Mesenchymal stem cell (in vitro differentiated cells and primary cell): ENCODE data around the gene NAGS.

Experiments used
- DNase-seq: peaks from one replicate; pipeline ENCODE4 v3.0.0-alpha.2; 2013
- H2AFZ ChIP-seq: one replicate; pipeline ENCODE4 v1.6.1; 2013; ENCODE audit warnings: low read depth, mild to moderate bottlenecking, control low read depth, inconsistent platforms, low read length, moderate library complexity
- H2AK5ac ChIP-seq: 2 replicates; pipeline ENCODE4 v1.6.1; 2013; ENCODE audit warnings: low read length, moderate library complexity, mild to moderate bottlenecking, inconsistent platforms; ENCODE audit not compliant: severe bottlenecking
- H2BK120ac ChIP-seq: one replicate; pipeline ENCODE4 v1.6.1; 2013; ENCODE audit warnings: low read depth, mild to moderate bottlenecking, inconsistent platforms, low read length, moderate library complexity
- H2BK12ac ChIP-seq, 2 experiments: one replicate each; pipeline ENCODE4 v1.6.1; 2013; ENCODE audit warnings: inconsistent platforms in 2 of 2, low read length in 2 of 2, mild to moderate bottlenecking in 2 of 2, moderate library complexity in 2 of 2, control low read depth in 1 of 2
- H2BK15ac ChIP-seq: one replicate; pipeline ENCODE4 v1.6.1; 2013; ENCODE audit warnings: mild to moderate bottlenecking, low read depth, inconsistent platforms; ENCODE audit not compliant: poor library complexity, severe bottlenecking
- H2BK5ac ChIP-seq: 2 replicates; pipeline ENCODE4 v1.6.1; 2013; ENCODE audit warnings: low read depth, mild to moderate bottlenecking, low read length, control low read depth, inconsistent platforms; ENCODE audit not compliant: poor library complexity, severe bottlenecking
- H3K14ac ChIP-seq, 2 experiments: one replicate each; pipeline ENCODE4 v1.6.1; 2013; ENCODE audit warnings: inconsistent platforms in 2 of 2, low read length in 2 of 2, control low read depth in 1 of 2, mild to moderate bottlenecking in 1 of 2, moderate library complexity in 1 of 2
- H3K18ac ChIP-seq, 2 experiments: one replicate each; pipeline ENCODE4 v1.6.1; 2013; ENCODE audit warnings: inconsistent platforms in 2 of 2, low read length in 2 of 2, control low read depth in 1 of 2, low read depth in 1 of 2, mild to moderate bottlenecking in 1 of 2
- H3K23ac ChIP-seq, 2 experiments: one replicate each; pipeline ENCODE4 v1.6.1; 2013; ENCODE audit warnings: inconsistent platforms in 2 of 2, low read length in 2 of 2, mild to moderate bottlenecking in 2 of 2, moderate library complexity in 2 of 2, control low read depth in 1 of 2
- H3K27ac ChIP-seq: 2 replicates; pipeline ENCODE4 v1.5.1; 2013; ENCODE audit warnings: mild to moderate bottlenecking, moderate library complexity, low read length, control low read depth, inconsistent platforms; ENCODE audit not compliant: poor library complexity, severe bottlenecking
- H3K27me3 ChIP-seq, 2 experiments: 2 replicates each; pipeline versions ENCODE4 v1.6.1 to v1.7.0; 2013; ENCODE audit warnings: low read length in 2 of 2, mild to moderate bottlenecking in 2 of 2, moderate library complexity in 2 of 2, control low read depth in 1 of 2, inconsistent platforms in 1 of 2; ENCODE audit not compliant: control insufficient read depth in 1 of 2, insufficient read depth in 1 of 2
- H3K36me3 ChIP-seq, 2 experiments: 2 replicates each; pipeline versions ENCODE4 v1.6.1 to v1.7.0; 2013; ENCODE audit warnings: low read length in 2 of 2, control low read depth in 1 of 2, inconsistent platforms in 1 of 2, low read depth in 1 of 2, mild to moderate bottlenecking in 1 of 2; ENCODE audit not compliant: insufficient read depth in 2 of 2, control insufficient read depth in 1 of 2
- H3K4ac ChIP-seq, 2 experiments: one replicate each; pipeline ENCODE4 v1.6.1; 2013; ENCODE audit warnings: inconsistent platforms in 2 of 2, low read length in 2 of 2, mild to moderate bottlenecking in 2 of 2, moderate library complexity in 2 of 2, control low read depth in 1 of 2, low read depth in 1 of 2
- H3K4me1 ChIP-seq: 2 replicates; pipeline ENCODE4 v1.6.1; 2013; ENCODE audit warnings: low read depth, low read length, control low read depth; ENCODE audit not compliant: control insufficient read depth, insufficient read depth
- H3K4me2 ChIP-seq: 2 replicates; pipeline ENCODE4 v1.6.1; 2013; ENCODE audit warnings: low read length, mild to moderate bottlenecking, inconsistent platforms; ENCODE audit not compliant: poor library complexity, severe bottlenecking
- H3K4me3 ChIP-seq, 2 experiments: 2 replicates each; pipeline versions ENCODE4 v1.5.1 to v1.7.0; 2013; ENCODE audit warnings: low read length in 2 of 2, mild to moderate bottlenecking in 2 of 2, control low read depth in 1 of 2, low read depth in 1 of 2; ENCODE audit not compliant: insufficient read depth in 1 of 2
- H3K79me1 ChIP-seq: replicated peaks from 2 replicates; pipeline ENCODE4 v1.6.1; 2013; ENCODE audit warnings: mild to moderate bottlenecking, control low read depth, low read length, inconsistent platforms; ENCODE audit not compliant: poor library complexity, severe bottlenecking
- H3K9ac ChIP-seq: 2 replicates; pipeline ENCODE4 v1.7.0; 2013; ENCODE audit warnings: mild to moderate bottlenecking, low read length, moderate library complexity
- H3K9me3 ChIP-seq: 2 replicates; pipeline ENCODE4 v1.7.0; 2013; ENCODE audit warnings: mild to moderate bottlenecking, low read length; ENCODE audit not compliant: control insufficient read depth
- H4K8ac ChIP-seq: one replicate; pipeline ENCODE4 v1.6.1; 2013; ENCODE audit warnings: inconsistent platforms, mild to moderate bottlenecking, low read length, moderate library complexity
- H4K91ac ChIP-seq: one replicate; pipeline ENCODE4 v1.6.1; 2013; ENCODE audit warnings: mild to moderate bottlenecking, low read length, inconsistent platforms
- WGBS: methylation state at CpG from one replicate; pipeline ENCODE4 v1.1.7; 2013; ENCODE audit warnings: mixed read lengths; 5-methylcytosine and 5-hydroxymethylcytosine counted together

The NAGS gene

DNA sequence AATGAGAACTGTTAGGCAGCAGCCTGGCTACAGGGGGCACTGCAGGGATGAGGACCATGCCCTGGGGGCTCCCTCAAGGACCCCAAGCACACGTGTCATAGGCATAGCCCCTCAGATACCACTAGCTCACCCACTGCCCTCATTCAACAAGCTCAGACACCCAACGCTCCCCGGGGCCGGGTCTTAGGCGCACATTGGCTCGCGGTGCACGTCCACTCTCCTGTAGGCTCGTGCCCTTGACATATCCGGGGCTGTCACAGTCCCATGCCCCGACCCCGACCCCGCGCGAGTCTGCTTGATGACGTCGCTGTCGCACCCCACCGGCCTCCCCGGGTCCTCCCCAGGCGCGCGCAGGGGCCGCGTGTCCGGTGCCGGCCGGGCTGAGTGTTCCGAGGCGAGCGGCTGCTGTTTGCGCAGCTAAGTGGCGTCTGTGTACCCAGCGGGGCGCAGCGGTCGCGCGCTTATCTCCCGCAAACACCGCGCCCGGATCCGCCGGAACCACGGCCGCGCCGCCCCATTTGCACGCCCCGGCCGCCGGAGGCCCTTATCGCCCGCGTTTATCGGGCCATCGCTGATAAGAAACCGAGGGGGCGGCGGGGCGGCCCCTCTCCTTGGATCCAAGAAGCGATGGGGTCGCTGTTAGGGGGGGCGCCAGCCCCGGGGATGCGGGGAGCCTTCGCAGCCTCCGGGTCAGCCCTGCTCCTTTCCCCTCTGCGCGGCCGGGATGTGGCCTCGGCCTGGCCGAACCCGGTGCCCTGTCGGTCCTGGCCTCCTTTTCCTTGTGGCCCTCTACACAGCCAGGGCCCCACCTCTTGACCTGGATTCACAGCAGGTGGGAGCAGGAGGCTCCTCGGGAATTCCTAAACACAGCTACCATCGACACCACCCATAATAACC lies 20.7 kb upstream of the NAGS start:
- H2BK5ac ChIP-seq = no peak overlapping the region
- H3K9ac ChIP-seq = peak overlapping the region; percentile 71
- H2BK120ac ChIP-seq = no peak overlapping the region
- 1% methylated on average over 78 of the region's 78 CpGs for WGBS
- peaks cover 43 to 53% of the 10 kb centered on the region in 2 experiments for H3K27me3 ChIP-seq
- no peaks in the 10 kb centered on the region for H3K79me1 ChIP-seq
- DNase-seq = no peak
- no peak overlapping the region for H2AK5ac ChIP-seq
- H3K23ac ChIP-seq = peak overlapping the region in 1 of 2 experiments; percentile 64
- H2AFZ ChIP-seq = no peak overlapping the region
- H3K27ac ChIP-seq = no peak overlapping the region
- peak overlapping the region in 1 of 2 experiments; percentile 44 for H3K18ac ChIP-seq
- H4K91ac ChIP-seq = peak overlapping the region; percentile 29
- no peaks in the 10 kb centered on the region for H3K9me3 ChIP-seq
- H2BK12ac ChIP-seq = no peak overlapping the region
- peak overlapping the region; percentile 56 for H4K8ac ChIP-seq
- no peak overlapping the region for H3K4ac ChIP-seq
- H3K4me2 ChIP-seq = peak overlapping the region; percentile 97
- peak overlapping the region; percentile 62 to 70 for H3K4me3 ChIP-seq
- H3K14ac ChIP-seq = peak overlapping the region in 1 of 2 experiments; percentile 42
- no peaks in the 10 kb centered on the region for H3K36me3 ChIP-seq
- peaks cover 12% of the 10 kb centered on the region for H3K4me1 ChIP-seq
- H2BK15ac ChIP-seq = no peak overlapping the region

GRCh38 chr17:43984521-43984920 lies 19.9 kb upstream of the NAGS start:
- Histone ChIP-seq H2BK12ac (no peak overlapping the region), H3K14ac (no peak overlapping the region), H3K4me3 (peak overlapping the region in 1 of 2 experiments; percentile 70), H3K9me3 (no peaks in the 10 kb centered on the region), H4K91ac (no peak overlapping the region), H3K4ac (no peak overlapping the region), H2AFZ (peak overlapping the region; percentile 37), H3K9ac (peak overlapping the region; percentile 71), H3K79me1 (no peaks in the 10 kb centered on the region), H3K36me3 (no peaks in the 10 kb centered on the region), H3K27ac (no peak overlapping the region), H3K23ac (no peak overlapping the region), H3K4me1 (peaks cover 12% of the 10 kb centered on the region), H2AK5ac (no peak overlapping the region), H4K8ac (no peak overlapping the region), H2BK15ac (no peak overlapping the region), H3K27me3 (peaks cover 43 to 45% of the 10 kb centered on the region in 2 experiments), H2BK5ac (no peak overlapping the region), H2BK120ac (no peak overlapping the region), H3K18ac (no peak overlapping the region), H3K4me2 (peak overlapping the region; percentile 97)
- 40% methylated on average over 8 of the region's 8 CpGs for WGBS
- no peak for DNase-seq

DNA sequence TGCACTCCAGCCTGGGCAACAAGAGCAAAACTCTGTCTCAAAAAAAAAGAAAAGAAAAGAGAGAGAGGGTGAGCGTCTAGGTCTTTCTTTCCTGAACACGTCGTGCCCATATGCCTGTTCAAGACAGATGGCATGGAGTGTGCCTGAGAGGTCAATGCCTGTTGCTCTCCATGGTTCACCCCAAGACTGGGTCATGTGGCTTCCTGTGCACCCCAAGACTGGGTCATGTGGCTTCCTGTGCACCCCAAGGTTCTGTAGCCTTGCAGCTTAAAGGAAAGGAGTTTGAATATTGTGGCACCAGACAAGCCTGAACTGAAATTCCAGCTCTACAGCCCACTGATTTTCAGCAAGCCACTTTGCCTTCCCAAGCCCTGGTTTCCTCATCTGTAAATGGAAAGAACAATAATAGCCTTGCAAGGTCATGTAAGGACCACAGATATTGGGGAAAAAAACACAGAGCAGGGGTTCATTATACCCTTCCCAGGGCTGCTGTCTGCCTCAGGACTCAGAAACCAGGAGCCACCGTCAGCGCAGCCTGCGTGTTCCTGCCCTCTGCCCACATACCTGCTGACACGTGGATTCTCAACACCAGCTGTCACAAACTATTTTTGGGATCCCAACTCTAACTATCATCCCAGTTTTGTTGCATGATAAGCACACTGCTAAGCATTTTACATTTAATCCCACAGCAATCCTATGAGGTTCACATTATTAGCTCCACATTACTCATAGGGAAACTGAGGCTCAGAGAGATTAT lies 18.0 kb upstream of the NAGS start:
- peaks cover 38 to 43% of the 10 kb centered on the region in 2 experiments for H3K27me3 ChIP-seq
- DNase-seq = no peak
- no peak overlapping the region for H2BK15ac ChIP-seq
- no peak overlapping the region for H2BK5ac ChIP-seq
- H2AFZ ChIP-seq = no peak overlapping the region
- no peak overlapping the region for H4K91ac ChIP-seq
- no peak overlapping the region for H3K23ac ChIP-seq
- H3K79me1 ChIP-seq = no peaks in the 10 kb centered on the region
- no peak overlapping the region for H4K8ac ChIP-seq
- H3K27ac ChIP-seq = no peak overlapping the region
- no peak overlapping the region for H3K4me2 ChIP-seq
- no peak overlapping the region for H3K9ac ChIP-seq
- H3K36me3 ChIP-seq = no peaks in the 10 kb centered on the region
- WGBS = 95% methylated on average over 7 of the region's 7 CpGs
- H2AK5ac ChIP-seq = no peak overlapping the region
- no peaks in the 10 kb centered on the region for H3K9me3 ChIP-seq
- H3K4me3 ChIP-seq = no peak overlapping the region
- H3K4ac ChIP-seq = no peak overlapping the region
- H3K18ac ChIP-seq = no peak overlapping the region
- H3K14ac ChIP-seq = no peak overlapping the region
- peaks cover 12% of the 10 kb centered on the region for H3K4me1 ChIP-seq
- H2BK120ac ChIP-seq = no peak overlapping the region
- no peak overlapping the region for H2BK12ac ChIP-seq
